ENCODE measurements around the gene TNFSF15.

GRCh38 chr9:114822708-114823107 is 16.9 kb upstream of the TNFSF15 start:
- TF ChIP-seq CTCF (IDR thresholded peaks at IDR 0.05), result no peak
- TF ChIP-seq POLR2A (IDR thresholded peaks at IDR 0.05), result no peak

Measured in ovary (tissue), 3 donors.